GM19035 (cell line): ENCODE measurements around the gene TAF13.

ENCODE experiments used
- ATAC-seq: cut with Tn5 transposase; IDR thresholded peaks from one replicate; pipeline ENCODE4 v1.9.1; 2021; ENCODE audit not compliant: unreplicated experiment

Gene TAF13

GRCh38 chr1:109075531-109076490, at the start of gene TAF13:
Gene TAF13, minus strand, starts transcription at chr1:109076003. Its CDS starts 56 bp downstream, at chr1:109075947.
- peak; percentile 99 for ATAC-seq

GRCh38 chr1:109120356-109120755, 44.6 kb upstream of the TAF13 start:
- no peak for ATAC-seq

- ATAC-seq, result no peak
These were observed 42.3 kb upstream of the TAF13 start for GRCh38 chr1:109118089-109118488.

- ATAC-seq, result no peak
These were observed 40.5 kb upstream of the TAF13 start for GRCh38 chr1:109116286-109116685.

- ATAC-seq, result no peak
These were observed 39.9 kb upstream of the TAF13 start for GRCh38 chr1:109115685-109116084.

GRCh38 chr1:109114342-109114674, 38.5 kb upstream of the TAF13 start:
- no peak for ATAC-seq

- peak; percentile 50 for ATAC-seq
These were observed 38.0 kb upstream of the TAF13 start, which contains the start of gene ELAPOR1 for GRCh38 chr1:109113590-109114341. Gene ELAPOR1, plus strand, starts transcription at chr1:109114115. Its CDS starts 69 bp downstream, at chr1:109114184.

- ATAC-seq, result peak; percentile 71
These were observed 37.0 kb upstream of the TAF13 start for GRCh38 chr1:109112652-109113285.

GRCh38 chr1:109112056-109112651, 36.4 kb upstream of the TAF13 start:
- ATAC-seq, result peak; percentile 3

GRCh38 chr1:109111386-109112055, 35.7 kb upstream of the TAF13 start:
- ATAC-seq, result no peak

- ATAC-seq, result no peak
These were observed 34.1 kb upstream of the TAF13 start for GRCh38 chr1:109109906-109110305.

- no peak for ATAC-seq
These were observed 32.0 kb upstream of the TAF13 start for GRCh38 chr1:109107785-109108184.

GRCh38 chr1:109105881-109106280, 30.1 kb upstream of the TAF13 start:
- ATAC-seq, result no peak

GRCh38 chr1:109104364-109105151, 28.8 kb upstream of the TAF13 start:
- ATAC-seq, result no peak

- ATAC-seq, result peak; percentile 83
These were observed 24.4 kb upstream of the TAF13 start for GRCh38 chr1:109099938-109100773.

GRCh38 chr1:109096120-109096519, 20.3 kb upstream of the TAF13 start:
- ATAC-seq, result no peak

GRCh38 chr1:109095631-109096030, 19.8 kb upstream of the TAF13 start:
- no peak for ATAC-seq

- ATAC-seq, result no peak
These were observed 19.1 kb upstream of the TAF13 start for GRCh38 chr1:109094871-109095270.

- ATAC-seq, result no peak
These were observed 18.6 kb upstream of the TAF13 start for GRCh38 chr1:109094377-109094803.
